ENCODE data around the gene HIGD2A. TPM values are rescaled to one million over a fixed set of nuclear protein-coding genes. Genes with fewer than 3 reads are reported as not detected.
A peak's percentile ranks its signal among the peaks of the same experiment; 100 is the strongest.

The HIGD2A gene
- total and polyA plus RNA-seq, 5 experiments from 2014 or later: 75.3 to 280 (median 209) TPM

GRCh38 chr5:176373100-176373818 is 15.3 kb upstream of the HIGD2A start:
- POLR2A ChIA-PET: no interaction called here
- ATAC-seq (no peak), DNase-seq (no peak)
- no peaks in the 10 kb centered on the region for H3K27me3 Mint-ChIP-seq
- peak overlapping the region in 2 of 10 donors; percentile 19 to 24 for H3K27ac Mint-ChIP-seq
- H3K9me3 Mint-ChIP-seq: no peaks in the 10 kb centered on the region
- no peak overlapping the region for H3K4me3 Mint-ChIP-seq
- H3K36me3 Mint-ChIP-seq: peaks cover 0 to 28% (median 2%) of the 10 kb centered on the region in 3 donors
- H3K4me1 Mint-ChIP-seq: peaks cover 0 to 5% (median 0%) of the 10 kb centered on the region in 4 donors

- ATAC-seq: no peak
- H3K4me1 Mint-ChIP-seq: peaks cover 0 to 6% (median 0%) of the 10 kb centered on the region in 4 donors
- no peaks in the 10 kb centered on the region for H3K9me3 Mint-ChIP-seq
- H3K36me3 Mint-ChIP-seq: peaks cover 0 to 49% (median 14%) of the 10 kb centered on the region in 3 donors
- no peak overlapping the region for H3K4me3 Mint-ChIP-seq
- no peak for DNase-seq
- H3K27me3 Mint-ChIP-seq: no peaks in the 10 kb centered on the region
- POLR2A ChIA-PET: interaction anchor here (1.2 kb wide), 1 partner anchor 9 kb away, joined by 4 read pairs; the partner anchor contains the start of genes HIGD2A and NOP16
- peak overlapping the region in 1 of 10 donors; percentile 4 for H3K27ac Mint-ChIP-seq
Observed at GRCh38 chr5:176379881-176380280, 8.7 kb upstream of the HIGD2A start.

GRCh38 chr5:176381423-176381822 is 7.1 kb upstream of the HIGD2A start:
- Mint-ChIP-seq H3K4me3 (no peak overlapping the region), H3K36me3 (peaks cover 0 to 59% (median 17%) of the 10 kb centered on the region in 3 donors), H3K4me1 (peaks cover 5 to 17% (median 11%) of the 10 kb centered on the region in 4 donors), H3K9me3 (no peaks in the 10 kb centered on the region), H3K27ac (peak overlapping the region in 1 of 10 donors; percentile 15), H3K27me3 (no peaks in the 10 kb centered on the region)
- POLR2A ChIA-PET: interaction anchor here (0.9 kb wide), 1 partner anchor 20 kb away, joined by 3 read pairs; the partner anchor contains the start of gene KIAA1191
- DNase-seq: no peak
- no peak for ATAC-seq

- Mint-ChIP-seq H3K4me3 (no peak overlapping the region), H3K4me1 (peaks cover 9 to 23% (median 17%) of the 10 kb centered on the region in 4 donors), H3K27me3 (no peaks in the 10 kb centered on the region), H3K36me3 (peaks cover 0 to 64% (median 17%) of the 10 kb centered on the region in 3 donors), H3K27ac (peak overlapping the region in 1 of 10 donors; percentile 19), H3K9me3 (no peaks in the 10 kb centered on the region)
- POLR2A ChIA-PET: no interaction called here
- DNase-seq: no peak
- ATAC-seq: no peak
Observed at GRCh38 chr5:176381979-176382378, 6.6 kb upstream of the HIGD2A start.

GRCh38 chr5:176382721-176383120 is 5.8 kb upstream of the HIGD2A start:
- peaks cover 0 to 66% (median 17%) of the 10 kb centered on the region in 3 donors for H3K36me3 Mint-ChIP-seq

GRCh38 chr5:176383248-176383905 is 5.2 kb upstream of the HIGD2A start:
- H3K4me3 Mint-ChIP-seq: no peak overlapping the region
- no peak for ATAC-seq

More at GRCh38 chr5:176382721-176383120, 5.8 kb upstream of the HIGD2A start:
- no peak for ATAC-seq
- no peaks in the 10 kb centered on the region for H3K27me3 Mint-ChIP-seq
- peaks cover 14 to 30% (median 24%) of the 10 kb centered on the region in 4 donors for H3K4me1 Mint-ChIP-seq
- no peak for DNase-seq
- POLR2A ChIA-PET: interaction anchor here (0.5 kb wide), 1 partner anchor 16 kb away, joined by 4 read pairs; no protein-coding TSS in a partner anchor
- H3K4me3 Mint-ChIP-seq: no peak overlapping the region
- H3K27ac Mint-ChIP-seq: no peak overlapping the region
- no peaks in the 10 kb centered on the region for H3K9me3 Mint-ChIP-seq

GRCh38 chr5:176383961-176384360 is 4.6 kb upstream of the HIGD2A start:
- ATAC-seq: no peak

More at GRCh38 chr5:176383248-176383905, 5.2 kb upstream of the HIGD2A start:
- Mint-ChIP-seq H3K4me1 (peaks cover 17 to 35% (median 29%) of the 10 kb centered on the region in 4 donors), H3K36me3 (peaks cover 0 to 66% (median 17%) of the 10 kb centered on the region in 3 donors), H3K27ac (no peak overlapping the region), H3K27me3 (no peaks in the 10 kb centered on the region), H3K9me3 (no peaks in the 10 kb centered on the region)
- POLR2A ChIA-PET: no interaction called here
- no peak for DNase-seq

GRCh38 chr5:176384366-176384930 is 4.1 kb upstream of the HIGD2A start:
- no peaks in the 10 kb centered on the region for H3K9me3 Mint-ChIP-seq
- H3K27ac Mint-ChIP-seq: peak overlapping the region in 1 of 10 donors; percentile 34
- POLR2A ChIA-PET: interaction anchor here (1.8 kb wide), 1 partner anchor 23 kb away, joined by 7 read pairs; the partner anchor contains the start of gene KIAA1191

More at GRCh38 chr5:176383961-176384360, 4.6 kb upstream of the HIGD2A start:
- peaks cover 0 to 64% (median 17%) of the 10 kb centered on the region in 3 donors for H3K36me3 Mint-ChIP-seq
- H3K4me1 Mint-ChIP-seq: peaks cover 17 to 36% (median 29%) of the 10 kb centered on the region in 4 donors
- H3K9me3 Mint-ChIP-seq: no peaks in the 10 kb centered on the region
- POLR2A ChIA-PET: no interaction called here
- DNase-seq: no peak
- H3K27me3 Mint-ChIP-seq: no peaks in the 10 kb centered on the region
- H3K4me3 Mint-ChIP-seq: no peak overlapping the region
- peak overlapping the region in 1 of 10 donors; percentile 34 for H3K27ac Mint-ChIP-seq

GRCh38 chr5:176384991-176385390 is 3.6 kb upstream of the HIGD2A start:
- no peak for DNase-seq
- POLR2A ChIA-PET: interaction anchor here (1.8 kb wide), 1 partner anchor 24 kb away, joined by 7 read pairs; the partner anchor contains the start of gene KIAA1191
- ATAC-seq: no peak
- peak overlapping the region in 1 of 10 donors; percentile 47 for H3K27ac Mint-ChIP-seq
- H3K9me3 Mint-ChIP-seq: no peaks in the 10 kb centered on the region
- H3K4me1 Mint-ChIP-seq: peaks cover 17 to 41% (median 34%) of the 10 kb centered on the region in 4 donors
- H3K4me3 Mint-ChIP-seq: no peak overlapping the region
- H3K27me3 Mint-ChIP-seq: no peaks in the 10 kb centered on the region
- peaks cover 0 to 59% (median 13%) of the 10 kb centered on the region in 3 donors for H3K36me3 Mint-ChIP-seq

More at GRCh38 chr5:176384366-176384930, 4.1 kb upstream of the HIGD2A start:
- DNase-seq: no peak
- Mint-ChIP-seq H3K27me3 (no peaks in the 10 kb centered on the region), H3K36me3 (peaks cover 0 to 62% (median 17%) of the 10 kb centered on the region in 3 donors), H3K4me1 (peaks cover 17 to 41% (median 32%) of the 10 kb centered on the region in 4 donors), H3K4me3 (no peak overlapping the region)
- no peak for ATAC-seq

GRCh38 chr5:176386491-176386890 is 2.1 kb upstream of the HIGD2A start:
- Mint-ChIP-seq H3K4me3 (peak overlapping the region in 9 of 10 donors; percentile 39 to 100 (median 63)), H3K27me3 (no peaks in the 10 kb centered on the region), H3K9me3 (no peaks in the 10 kb centered on the region), H3K4me1 (peaks cover 17 to 42% (median 37%) of the 10 kb centered on the region in 4 donors), H3K27ac (peak overlapping the region in 6 of 10 donors; percentile 31 to 98 (median 54)), H3K36me3 (peaks cover 0 to 56% (median 7%) of the 10 kb centered on the region in 3 donors)
- POLR2A ChIA-PET: interaction anchor here (3.8 kb wide), 1 partner anchor 25 kb away, joined by 58 read pairs; the partner anchor contains the start of gene KIAA1191
- DNase-seq (no peak), ATAC-seq (no peak)

GRCh38 chr5:176387384-176387925 is 1.1 kb upstream of the HIGD2A start:
- no peaks in the 10 kb centered on the region for H3K9me3 Mint-ChIP-seq
- peaks cover 17 to 42% (median 37%) of the 10 kb centered on the region in 4 donors for H3K4me1 Mint-ChIP-seq
- POLR2A ChIA-PET: interaction anchor here (1.0 to 3.8 kb wide), 5 partner anchors 11 to 149 kb away, joined by 3 to 58 read pairs (median 25); partner anchors contain the start of genes ARL10, CLTB, KIAA1191 and RNF44
- H3K27ac Mint-ChIP-seq: peak overlapping the region in 9 of 10 donors; percentile 73 to 100 (median 99)
- H3K4me3 Mint-ChIP-seq: peak overlapping the region; percentile 86 to 100 (median 99)
- H3K27me3 Mint-ChIP-seq: no peaks in the 10 kb centered on the region
- H3K36me3 Mint-ChIP-seq: peaks cover 0 to 59% (median 3%) of the 10 kb centered on the region in 3 donors
- ATAC-seq (no peak), DNase-seq (no peak)
